Upper lobe of left lung (tissue), 6 donors: ENCODE results near the gene PTPRG. TPM values are rescaled to one million over a fixed set of nuclear protein-coding genes. Genes with fewer than 3 reads are reported as not detected.

Experiments used
- ATAC-seq, 2 donors: fragments of 200-7000 bp; cut with Tn5 transposase; one replicate each; pipeline ENCODE4 v1.9.1; 2022; ENCODE audit warnings: mild to moderate bottlenecking in 2 of 2, moderate library complexity in 2 of 2; ENCODE audit not compliant: low FRiP score in 2 of 2
- DNase-seq, 2 donors: peaks; one replicate each; pipeline ENCODE4 v3.0.0-alpha.2; 2019 to 2020
- H3K27ac ChIP-seq, 4 donors: fragments of 200-600 bp; sonication (generic); one replicate each; pipeline ENCODE4 v1.5.1; 2016 to 2019
- H3K27me3 ChIP-seq, 4 donors: fragments of 200-600 bp; sonication (generic); one replicate each; pipeline ENCODE4 v1.5.1; 2017 to 2019
- H3K36me3 ChIP-seq, 4 donors: fragments of 200-600 bp; sonication (generic); one replicate each; pipeline ENCODE4 v1.5.1; 2016 to 2019
- H3K4me1 ChIP-seq, 4 donors: fragments of 200-600 bp; sonication (generic); one replicate each; pipeline ENCODE4 v1.5.1; 2018 to 2019
- H3K4me3 ChIP-seq, 4 donors: fragments of 200-600 bp; sonication (generic); one replicate each; pipeline ENCODE4 v1.5.1; 2017 to 2019; ENCODE audit warnings: mild to moderate bottlenecking in 2 of 4, moderate library complexity in 1 of 4
- H3K9me3 ChIP-seq, 4 donors: fragments of 200-600 bp; sonication (generic); one replicate each; pipeline ENCODE4 v1.5.1; 2018 to 2019
- CTCF ChIP-seq, 6 experiments: fragments of 450-650 bp in 4 of 6; fragments of 200-600 bp in 2 of 6; sonication (generic) in 2 of 6; IDR thresholded peaks; one replicate each; pipeline ENCODE4 v1.5.1; 2016 to 2019; ENCODE audit warnings: antibody characterized with exemption in 6 of 6
- EP300 ChIP-seq, 4 donors: sonication (generic); formaldehyde crosslinking; IDR thresholded peaks; one replicate each; pipeline ENCODE4 v1.5.1; 2017; ENCODE audit warnings: antibody characterized with exemption in 4 of 4, control low read depth in 2 of 4
- POLR2A ChIP-seq, 4 donors: fragments of 450-650 bp; IDR thresholded peaks; one replicate each; pipeline ENCODE4 v1.5.1; 2016 to 2017; ENCODE audit warnings: antibody characterized with exemption in 4 of 4, mild to moderate bottlenecking in 2 of 4
- POLR2AphosphoS5 ChIP-seq, 2 donors: sonication (generic); formaldehyde crosslinking; IDR thresholded peaks; one replicate each; pipeline ENCODE4 v1.5.1; 2017; ENCODE audit warnings: antibody characterized with exemption in 2 of 2
- WGBS, 2 donors: methylation state at CpG; one replicate each; pipeline ENCODE4 v1.1.5; 2017 to 2018; 5-methylcytosine and 5-hydroxymethylcytosine counted together
- total RNA-seq, 6 donors: library from RNA; depleted of rRNA in 4 of 6; stranded (reverse); fragments of >200 nt in 4 of 6; gene quantifications; one replicate each; pipeline versions ENCODE4 v1.1.0 to v1.2.1, GENCODE V29; 2016 to 2021
- donor health status: DM: no; HTN: no; CAD: no; lungs with moderate emphysema.
- donor health status: DM: no; HTN: yes; CAD: no; lungs with severe emphysema.

PTPRG gene
- total RNA-seq, 6 donors from 2014 or later = 58.7 to 101 (median 68.8) TPM

GRCh38 chr3:62135741-62136140 lies 574.4 kb downstream of the PTPRG start:
- Histone ChIP-seq H3K4me3 (no peak overlapping the region), H3K36me3 (no peaks in the 10 kb centered on the region), H3K27ac (no peak overlapping the region), H3K9me3 (no peaks in the 10 kb centered on the region), H3K4me1 (peaks cover 13 to 24% (median 16%) of the 10 kb centered on the region in 4 donors), H3K27me3 (no peaks in the 10 kb centered on the region)
- no peak for DNase-seq
- ATAC-seq = no peak
- TF ChIP-seq POLR2AphosphoS5 (IDR thresholded peaks at IDR 0.05) (no peak), CTCF (IDR thresholded peaks at IDR 0.05) (no peak), EP300 (IDR thresholded peaks at IDR 0.05) (no peak), POLR2A (IDR thresholded peaks at IDR 0.05) (no peak)
- WGBS, 2 donors = 90 to 95% methylated on average over 4 to 7 of the region's 7 CpGs

- no peak overlapping the region for H3K4me3 ChIP-seq
- no peak for TF ChIP-seq EP300 (IDR thresholded peaks at IDR 0.05)
- no peak for TF ChIP-seq POLR2AphosphoS5 (IDR thresholded peaks at IDR 0.05)
- TF ChIP-seq CTCF (IDR thresholded peaks at IDR 0.05) = no peak
- TF ChIP-seq POLR2A (IDR thresholded peaks at IDR 0.05) = no peak
- H3K9me3 ChIP-seq = no peaks in the 10 kb centered on the region
- ATAC-seq (peak in 1 of 2 donors; percentile 17), DNase-seq (no peak)
- H3K4me1 ChIP-seq = peaks cover 0 to 8% (median under 1%) of the 10 kb centered on the region in 4 donors
- H3K27ac ChIP-seq = no peak overlapping the region
- 67 to 71% methylated on average over 6 of the region's 6 CpGs for WGBS, 2 donors
- no peaks in the 10 kb centered on the region for H3K27me3 ChIP-seq
- no peaks in the 10 kb centered on the region for H3K36me3 ChIP-seq
Measured at GRCh38 chr3:62139957-62140356, 578.6 kb downstream of the PTPRG start.

GRCh38 chr3:62142331-62143085 lies 581.1 kb downstream of the PTPRG start:
- H3K36me3 ChIP-seq = no peaks in the 10 kb centered on the region
- peak overlapping the region in 1 of 4 donors; percentile 8 for H3K27ac ChIP-seq
- H3K27me3 ChIP-seq = no peaks in the 10 kb centered on the region
- no peaks in the 10 kb centered on the region for H3K9me3 ChIP-seq
- no peak overlapping the region for H3K4me3 ChIP-seq
- ATAC-seq = no peak
- no peak for DNase-seq
- no peak for TF ChIP-seq CTCF (IDR thresholded peaks at IDR 0.05)
- no peak for TF ChIP-seq POLR2AphosphoS5 (IDR thresholded peaks at IDR 0.05)
- WGBS, 2 donors = 76 to 86% methylated on average over 9 of the region's 9 CpGs
- peaks cover 0 to 8% (median 2%) of the 10 kb centered on the region in 4 donors for H3K4me1 ChIP-seq

- no peak for ATAC-seq
- WGBS, 2 donors = 54 to 55% methylated on average over 6 of the region's 6 CpGs
- H3K27me3 ChIP-seq = no peaks in the 10 kb centered on the region
- TF ChIP-seq CTCF (IDR thresholded peaks at IDR 0.05) (no peak), POLR2AphosphoS5 (IDR thresholded peaks at IDR 0.05) (no peak), POLR2A (IDR thresholded peaks at IDR 0.05) (no peak), EP300 (IDR thresholded peaks at IDR 0.05) (no peak)
- H3K36me3 ChIP-seq = no peaks in the 10 kb centered on the region
- H3K9me3 ChIP-seq = no peaks in the 10 kb centered on the region
- H3K4me1 ChIP-seq = peaks cover 0 to 8% (median 2%) of the 10 kb centered on the region in 4 donors
- peak overlapping the region in 1 of 4 donors; percentile 11 for H3K27ac ChIP-seq
- peak overlapping the region in 1 of 4 donors; percentile 1 for H3K4me3 ChIP-seq
- no peak for DNase-seq
Measured at GRCh38 chr3:62143843-62144450, 582.6 kb downstream of the PTPRG start.
